GM23338 (cell line): Measurements from ENCODE around the gene MAN1C1. TPM values are rescaled to one million over a fixed set of nuclear protein-coding genes. Genes with fewer than 3 reads are reported as not detected.

ENCODE experiments used
- ATAC-seq: fragments of 200-7000 bp; cut with Tn5 transposase; 3 replicates; pipeline ENCODE4 v1.9.1; 2020
- DNase-seq: peaks from one replicate; pipeline ENCODE4 v3.0.0-alpha.2; 2015; ENCODE audit warnings: low spot score
- H2AFZ ChIP-seq: fragments of 200-600 bp; sonication (generic); 2 replicates; pipeline ENCODE4 v1.8.0; 2016; ENCODE audit warnings: antibody characterized with exemption, mild to moderate bottlenecking, moderate library complexity
- H3F3A ChIP-seq: fragments of 200-600 bp; sonication (generic); replicated peaks from 2 replicates; pipeline ENCODE4 v1.8.0; 2017; ENCODE audit warnings: antibody characterized with exemption, mixed run types, low read depth
- H3K27ac ChIP-seq: fragments of 200-600 bp; sonication (generic); 2 replicates; pipeline ENCODE4 v1.6.1; 2016; ENCODE audit warnings: low read depth
- H3K27me3 ChIP-seq: fragments of 200-600 bp; sonication (generic); 2 replicates; pipeline ENCODE4 v1.8.0; 2016; ENCODE audit warnings: mild to moderate bottlenecking, mixed run types, moderate library complexity; ENCODE audit not compliant: insufficient read depth
- H3K36me3 ChIP-seq: fragments of 200-600 bp; sonication (generic); 2 replicates; pipeline ENCODE4 v1.8.0; 2016; ENCODE audit warnings: mild to moderate bottlenecking; ENCODE audit not compliant: insufficient read depth
- H3K4me1 ChIP-seq: fragments of 200-600 bp; sonication (generic); 2 replicates; pipeline ENCODE4 v1.8.0; 2016; ENCODE audit warnings: mild to moderate bottlenecking, moderate library complexity; ENCODE audit not compliant: insufficient read depth
- H3K4me2 ChIP-seq: fragments of 200-600 bp; sonication (generic); 2 replicates; pipeline ENCODE4 v1.7.1; 2017; ENCODE audit warnings: mixed run types
- H3K4me3 ChIP-seq: fragments of 200-600 bp; sonication (generic); 2 replicates; pipeline ENCODE4 v1.6.1; 2016; ENCODE audit warnings: mixed run types
- H3K79me2 ChIP-seq: fragments of 200-600 bp; sonication (generic); replicated peaks from 2 replicates; pipeline ENCODE4 v1.8.0; 2017; ENCODE audit warnings: mild to moderate bottlenecking; ENCODE audit not compliant: insufficient read depth
- H3K9me2 ChIP-seq: fragments of 200-600 bp; sonication (generic); 2 replicates; pipeline ENCODE4 v1.8.0; 2017; ENCODE audit not compliant: insufficient read depth
- H4K20me1 ChIP-seq: fragments of 200-600 bp; sonication (generic); replicated peaks from 2 replicates; pipeline ENCODE4 v1.8.0; 2017; ENCODE audit warnings: mild to moderate bottlenecking; ENCODE audit not compliant: insufficient read depth
- H3K27ac Mint-ChIP-seq: 2 replicates; pipeline ENCODE4 v1.8.0; 2020; ENCODE audit warnings: inconsistent platforms, mild to moderate bottlenecking, moderate library complexity, mixed read lengths
- H3K27me3 Mint-ChIP-seq: 3 replicates; pipeline ENCODE4 v1.8.0; 2022; ENCODE audit warnings: low read depth, mild to moderate bottlenecking, moderate library complexity, mixed read lengths, inconsistent platforms; ENCODE audit not compliant: insufficient read depth, poor library complexity
- H3K36me3 Mint-ChIP-seq: 3 replicates; pipeline ENCODE4 v1.8.0; 2021; ENCODE audit warnings: low read depth, mild to moderate bottlenecking, inconsistent platforms, moderate library complexity, mixed read lengths
- H3K4me1 Mint-ChIP-seq: 3 replicates; pipeline ENCODE4 v1.8.0; 2020; ENCODE audit warnings: mild to moderate bottlenecking, inconsistent platforms, mixed read lengths
- H3K4me3 Mint-ChIP-seq: 3 replicates; pipeline ENCODE4 v1.8.0; 2021; ENCODE audit warnings: moderate library complexity, mild to moderate bottlenecking, inconsistent platforms, mixed read lengths
- H3K9me3 Mint-ChIP-seq: 3 replicates; pipeline ENCODE4 v1.8.0; 2020; ENCODE audit warnings: moderate library complexity, mild to moderate bottlenecking, inconsistent platforms, mixed read lengths
- CREB1 ChIP-seq: fragments of 250-450 bp; sonication (Bioruptor Pico); IDR thresholded peaks from 2 replicates; pipeline ENCODE4 v1.5.0; 2020; ENCODE audit warnings: low read depth, mild to moderate bottlenecking, moderate library complexity
- EZH2 ChIP-seq: fragments of 200-600 bp; sonication (generic); IDR thresholded peaks from one replicate; pipeline ENCODE4 v1.8.0; 2017; ENCODE audit warnings: antibody characterized with exemption, mild to moderate bottlenecking, low read depth; ENCODE audit not compliant: unreplicated experiment
- EZH2phosphoT487 ChIP-seq: fragments of 200-600 bp; sonication (generic); IDR thresholded peaks from one replicate; pipeline ENCODE4 v1.8.1; 2018; ENCODE audit warnings: antibody characterized with exemption; ENCODE audit not compliant: unreplicated experiment
- JUNB ChIP-seq: IDR thresholded peaks from one replicate; pipeline ENCODE4 v1.6.1; 2016; ENCODE audit warnings: antibody characterized with exemption; ENCODE audit not compliant: unreplicated experiment
- NANOG ChIP-seq: IDR thresholded peaks from 2 replicates; pipeline ENCODE4 v1.6.1; 2016; ENCODE audit warnings: antibody characterized with exemption, borderline replicate concordance
- POLR2AphosphoS5 ChIP-seq: IDR thresholded peaks from 2 replicates; pipeline ENCODE4 v1.6.1; 2016; ENCODE audit warnings: antibody characterized with exemption, low read depth
- STAT1 ChIP-seq: IDR thresholded peaks from one replicate; pipeline ENCODE4 v1.6.1; 2016; ENCODE audit warnings: antibody characterized with exemption; ENCODE audit not compliant: unreplicated experiment
- ZNF114 ChIP-seq: fragments of 250-450 bp; sonication (Bioruptor Pico); IDR thresholded peaks from 2 replicates; pipeline ENCODE4 v1.5.0; 2020; ENCODE audit warnings: mild to moderate bottlenecking, moderate library complexity
- ZNF331 ChIP-seq: fragments of 250-450 bp; sonication (Bioruptor Pico); IDR thresholded peaks from 2 replicates; pipeline ENCODE4 v1.5.0; 2020; ENCODE audit warnings: low read depth, mild to moderate bottlenecking, moderate library complexity
- polyA plus RNA-seq: library from polyadenylated mRNA; unstranded; fragments of >200 nt; fragmentation: Nextera tagmentation; extraction: Ambion mirVana; gene quantifications from 2 replicates; pipeline ENCODE4 v1.2.1, GENCODE V29; 2016
- total RNA-seq: library from RNA; depleted of rRNA; stranded (reverse); fragments of >200 nt; shearing (Covaris generic); gene quantifications from 2 replicates; pipeline ENCODE4 v1.2.3, GENCODE V29; 2014
- TF ChIP-seq, protein P1 (sequence below): IDR thresholded peaks from 2 replicates; pipeline ENCODE4 v1.6.1; 2016; ENCODE audit warnings: antibody characterized with exemption
- TF ChIP-seq, protein P2 (sequence below), 2 experiments: fragments of 200-600 bp in 1 of 2; sonication (generic) in 1 of 2; conservative IDR thresholded peaks; 2 replicates each; pipeline versions ENCODE4 v1.5.1 to v1.6.1; 2016 to 2017; ENCODE audit warnings: antibody characterized with exemption in 2 of 2, low read depth in 2 of 2, mild to moderate bottlenecking in 2 of 2, moderate library complexity in 1 of 2
- TF ChIP-seq, protein P3 (sequence below): fragments of 250-450 bp; sonication (Bioruptor Pico); IDR thresholded peaks from 2 replicates; pipeline ENCODE4 v1.5.0; 2020; ENCODE audit warnings: mild to moderate bottlenecking, moderate library complexity
- TF ChIP-seq, protein P4 (sequence below): IDR thresholded peaks from one replicate; pipeline ENCODE4 v1.6.1; 2018; ENCODE audit warnings: antibody characterized with exemption; ENCODE audit not compliant: unreplicated experiment

Gene MAN1C1
- total and polyA plus RNA-seq, 2 experiments from 2014 or later = 5.4 to 13.6 TPM

DNA sequence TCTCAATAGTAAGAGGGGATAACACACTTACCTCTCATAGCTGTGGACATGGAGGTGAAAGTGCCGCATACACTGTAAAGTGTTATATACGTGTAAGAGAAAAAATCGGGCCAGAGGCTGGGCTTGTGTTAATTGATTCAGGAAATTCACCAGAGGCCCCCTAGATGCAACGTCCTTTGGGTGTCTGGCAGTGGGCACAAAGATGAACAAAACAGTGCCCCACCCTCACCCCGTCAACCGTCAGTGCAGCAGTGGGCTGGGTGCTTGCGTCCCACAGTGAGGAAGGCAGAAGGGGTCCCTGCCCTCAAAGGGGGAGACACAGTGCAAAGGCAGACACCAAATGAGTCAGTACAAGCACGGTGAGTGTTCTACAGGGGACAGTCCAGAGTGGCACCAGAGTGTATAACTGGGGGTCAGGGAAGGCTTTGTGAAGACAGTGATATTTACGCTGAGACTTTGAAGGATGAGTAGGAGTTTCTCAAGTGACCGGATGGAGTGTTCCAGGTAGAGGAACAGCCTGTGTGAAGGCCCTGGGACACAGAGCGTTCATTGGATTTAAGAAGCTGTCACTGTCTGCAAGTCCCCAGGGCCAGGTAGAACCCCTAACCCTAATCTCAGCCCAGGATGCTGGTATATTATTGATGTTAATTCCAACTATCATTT is 196.6 kb downstream of the MAN1C1 start:
- Mint-ChIP-seq H3K36me3 (peaks cover 14% of the 10 kb centered on the region; the same call in 2 of the 3 replicates), H3K27me3 (peaks cover 22% of the 10 kb centered on the region), H3K27ac (no peak overlapping the region), H3K9me3 (no peaks in the 10 kb centered on the region), H3K4me1 (peaks cover 9% of the 10 kb centered on the region), H3K4me3 (no peak overlapping the region)
- H3K4me3 ChIP-seq = no peak overlapping the region
- DNase-seq (no peak), ATAC-seq (no peak)
- H3K27me3 ChIP-seq = no peaks in the 10 kb centered on the region
- H3K79me2 ChIP-seq = no peaks in the 10 kb centered on the region
- H3K4me1 ChIP-seq = peaks cover 6% of the 10 kb centered on the region
- no peak overlapping the region for H3K4me2 ChIP-seq
- no peaks in the 10 kb centered on the region for H4K20me1 ChIP-seq
- TF ChIP-seq EZH2 (no peak), ZNF331 (no peak), STAT1 (no peak), JUNB (no peak), ZNF114 (CRISPR knock-in tag) (no peak), NANOG (no peak), CREB1 (CRISPR knock-in tag) (no peak), POLR2AphosphoS5 (no peak), EZH2phosphoT487 (no peak)
- TF ChIP-seq, protein P1, sequence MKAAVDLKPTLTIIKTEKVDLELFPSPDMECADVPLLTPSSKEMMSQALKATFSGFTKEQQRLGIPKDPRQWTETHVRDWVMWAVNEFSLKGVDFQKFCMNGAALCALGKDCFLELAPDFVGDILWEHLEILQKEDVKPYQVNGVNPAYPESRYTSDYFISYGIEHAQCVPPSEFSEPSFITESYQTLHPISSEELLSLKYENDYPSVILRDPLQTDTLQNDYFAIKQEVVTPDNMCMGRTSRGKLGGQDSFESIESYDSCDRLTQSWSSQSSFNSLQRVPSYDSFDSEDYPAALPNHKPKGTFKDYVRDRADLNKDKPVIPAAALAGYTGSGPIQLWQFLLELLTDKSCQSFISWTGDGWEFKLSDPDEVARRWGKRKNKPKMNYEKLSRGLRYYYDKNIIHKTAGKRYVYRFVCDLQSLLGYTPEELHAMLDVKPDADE = no peak
- TF ChIP-seq, protein P2, sequence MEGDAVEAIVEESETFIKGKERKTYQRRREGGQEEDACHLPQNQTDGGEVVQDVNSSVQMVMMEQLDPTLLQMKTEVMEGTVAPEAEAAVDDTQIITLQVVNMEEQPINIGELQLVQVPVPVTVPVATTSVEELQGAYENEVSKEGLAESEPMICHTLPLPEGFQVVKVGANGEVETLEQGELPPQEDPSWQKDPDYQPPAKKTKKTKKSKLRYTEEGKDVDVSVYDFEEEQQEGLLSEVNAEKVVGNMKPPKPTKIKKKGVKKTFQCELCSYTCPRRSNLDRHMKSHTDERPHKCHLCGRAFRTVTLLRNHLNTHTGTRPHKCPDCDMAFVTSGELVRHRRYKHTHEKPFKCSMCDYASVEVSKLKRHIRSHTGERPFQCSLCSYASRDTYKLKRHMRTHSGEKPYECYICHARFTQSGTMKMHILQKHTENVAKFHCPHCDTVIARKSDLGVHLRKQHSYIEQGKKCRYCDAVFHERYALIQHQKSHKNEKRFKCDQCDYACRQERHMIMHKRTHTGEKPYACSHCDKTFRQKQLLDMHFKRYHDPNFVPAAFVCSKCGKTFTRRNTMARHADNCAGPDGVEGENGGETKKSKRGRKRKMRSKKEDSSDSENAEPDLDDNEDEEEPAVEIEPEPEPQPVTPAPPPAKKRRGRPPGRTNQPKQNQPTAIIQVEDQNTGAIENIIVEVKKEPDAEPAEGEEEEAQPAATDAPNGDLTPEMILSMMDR (conservative IDR thresholded peaks at IDR 0.05; ENCODE audit: low read depth in 2 of 2) = no peak
- TF ChIP-seq, protein P3, sequence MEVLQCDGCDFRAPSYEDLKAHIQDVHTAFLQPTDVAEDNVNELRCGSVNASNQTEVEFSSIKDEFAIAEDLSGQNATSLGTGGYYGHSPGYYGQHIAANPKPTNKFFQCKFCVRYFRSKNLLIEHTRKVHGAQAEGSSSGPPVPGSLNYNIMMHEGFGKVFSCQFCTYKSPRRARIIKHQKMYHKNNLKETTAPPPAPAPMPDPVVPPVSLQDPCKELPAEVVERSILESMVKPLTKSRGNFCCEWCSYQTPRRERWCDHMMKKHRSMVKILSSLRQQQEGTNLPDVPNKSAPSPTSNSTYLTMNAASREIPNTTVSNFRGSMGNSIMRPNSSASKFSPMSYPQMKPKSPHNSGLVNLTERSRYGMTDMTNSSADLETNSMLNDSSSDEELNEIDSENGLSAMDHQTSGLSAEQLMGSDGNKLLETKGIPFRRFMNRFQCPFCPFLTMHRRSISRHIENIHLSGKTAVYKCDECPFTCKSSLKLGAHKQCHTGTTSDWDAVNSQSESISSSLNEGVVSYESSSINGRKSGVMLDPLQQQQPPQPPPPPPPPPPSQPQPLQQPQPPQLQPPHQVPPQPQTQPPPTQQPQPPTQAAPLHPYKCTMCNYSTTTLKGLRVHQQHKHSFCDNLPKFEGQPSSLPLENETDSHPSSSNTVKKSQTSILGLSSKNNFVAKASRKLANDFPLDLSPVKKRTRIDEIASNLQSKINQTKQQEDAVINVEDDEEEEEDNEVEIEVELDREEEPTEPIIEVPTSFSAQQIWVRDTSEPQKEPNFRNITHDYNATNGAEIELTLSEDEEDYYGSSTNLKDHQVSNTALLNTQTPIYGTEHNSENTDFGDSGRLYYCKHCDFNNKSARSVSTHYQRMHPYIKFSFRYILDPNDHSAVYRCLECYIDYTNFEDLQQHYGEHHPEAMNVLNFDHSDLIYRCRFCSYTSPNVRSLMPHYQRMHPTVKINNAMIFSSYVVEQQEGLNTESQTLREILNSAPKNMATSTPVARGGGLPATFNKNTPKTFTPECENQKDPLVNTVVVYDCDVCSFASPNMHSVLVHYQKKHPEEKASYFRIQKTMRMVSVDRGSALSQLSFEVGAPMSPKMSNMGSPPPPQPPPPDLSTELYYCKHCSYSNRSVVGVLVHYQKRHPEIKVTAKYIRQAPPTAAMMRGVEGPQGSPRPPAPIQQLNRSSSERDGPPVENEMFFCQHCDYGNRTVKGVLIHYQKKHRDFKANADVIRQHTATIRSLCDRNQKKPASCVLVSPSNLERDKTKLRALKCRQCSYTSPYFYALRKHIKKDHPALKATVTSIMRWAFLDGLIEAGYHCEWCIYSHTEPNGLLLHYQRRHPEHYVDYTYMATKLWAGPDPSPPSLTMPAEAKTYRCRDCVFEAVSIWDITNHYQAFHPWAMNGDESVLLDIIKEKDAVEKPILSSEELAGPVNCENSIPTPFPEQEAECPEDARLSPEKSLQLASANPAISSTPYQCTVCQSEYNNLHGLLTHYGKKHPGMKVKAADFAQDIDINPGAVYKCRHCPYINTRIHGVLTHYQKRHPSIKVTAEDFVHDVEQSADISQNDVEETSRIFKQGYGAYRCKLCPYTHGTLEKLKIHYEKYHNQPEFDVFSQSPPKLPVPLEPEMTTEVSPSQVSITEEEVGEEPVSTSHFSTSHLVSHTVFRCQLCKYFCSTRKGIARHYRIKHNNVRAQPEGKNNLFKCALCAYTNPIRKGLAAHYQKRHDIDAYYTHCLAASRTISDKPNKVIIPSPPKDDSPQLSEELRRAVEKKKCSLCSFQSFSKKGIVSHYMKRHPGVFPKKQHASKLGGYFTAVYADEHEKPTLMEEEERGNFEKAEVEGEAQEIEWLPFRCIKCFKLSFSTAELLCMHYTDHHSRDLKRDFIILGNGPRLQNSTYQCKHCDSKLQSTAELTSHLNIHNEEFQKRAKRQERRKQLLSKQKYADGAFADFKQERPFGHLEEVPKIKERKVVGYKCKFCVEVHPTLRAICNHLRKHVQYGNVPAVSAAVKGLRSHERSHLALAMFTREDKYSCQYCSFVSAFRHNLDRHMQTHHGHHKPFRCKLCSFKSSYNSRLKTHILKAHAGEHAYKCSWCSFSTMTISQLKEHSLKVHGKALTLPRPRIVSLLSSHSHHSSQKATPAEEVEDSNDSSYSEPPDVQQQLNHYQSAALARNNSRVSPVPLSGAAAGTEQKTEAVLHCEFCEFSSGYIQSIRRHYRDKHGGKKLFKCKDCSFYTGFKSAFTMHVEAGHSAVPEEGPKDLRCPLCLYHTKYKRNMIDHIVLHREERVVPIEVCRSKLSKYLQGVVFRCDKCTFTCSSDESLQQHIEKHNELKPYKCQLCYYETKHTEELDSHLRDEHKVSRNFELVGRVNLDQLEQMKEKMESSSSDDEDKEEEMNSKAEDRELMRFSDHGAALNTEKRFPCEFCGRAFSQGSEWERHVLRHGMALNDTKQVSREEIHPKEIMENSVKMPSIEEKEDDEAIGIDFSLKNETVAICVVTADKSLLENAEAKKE = no peak
- TF ChIP-seq, protein P4, sequence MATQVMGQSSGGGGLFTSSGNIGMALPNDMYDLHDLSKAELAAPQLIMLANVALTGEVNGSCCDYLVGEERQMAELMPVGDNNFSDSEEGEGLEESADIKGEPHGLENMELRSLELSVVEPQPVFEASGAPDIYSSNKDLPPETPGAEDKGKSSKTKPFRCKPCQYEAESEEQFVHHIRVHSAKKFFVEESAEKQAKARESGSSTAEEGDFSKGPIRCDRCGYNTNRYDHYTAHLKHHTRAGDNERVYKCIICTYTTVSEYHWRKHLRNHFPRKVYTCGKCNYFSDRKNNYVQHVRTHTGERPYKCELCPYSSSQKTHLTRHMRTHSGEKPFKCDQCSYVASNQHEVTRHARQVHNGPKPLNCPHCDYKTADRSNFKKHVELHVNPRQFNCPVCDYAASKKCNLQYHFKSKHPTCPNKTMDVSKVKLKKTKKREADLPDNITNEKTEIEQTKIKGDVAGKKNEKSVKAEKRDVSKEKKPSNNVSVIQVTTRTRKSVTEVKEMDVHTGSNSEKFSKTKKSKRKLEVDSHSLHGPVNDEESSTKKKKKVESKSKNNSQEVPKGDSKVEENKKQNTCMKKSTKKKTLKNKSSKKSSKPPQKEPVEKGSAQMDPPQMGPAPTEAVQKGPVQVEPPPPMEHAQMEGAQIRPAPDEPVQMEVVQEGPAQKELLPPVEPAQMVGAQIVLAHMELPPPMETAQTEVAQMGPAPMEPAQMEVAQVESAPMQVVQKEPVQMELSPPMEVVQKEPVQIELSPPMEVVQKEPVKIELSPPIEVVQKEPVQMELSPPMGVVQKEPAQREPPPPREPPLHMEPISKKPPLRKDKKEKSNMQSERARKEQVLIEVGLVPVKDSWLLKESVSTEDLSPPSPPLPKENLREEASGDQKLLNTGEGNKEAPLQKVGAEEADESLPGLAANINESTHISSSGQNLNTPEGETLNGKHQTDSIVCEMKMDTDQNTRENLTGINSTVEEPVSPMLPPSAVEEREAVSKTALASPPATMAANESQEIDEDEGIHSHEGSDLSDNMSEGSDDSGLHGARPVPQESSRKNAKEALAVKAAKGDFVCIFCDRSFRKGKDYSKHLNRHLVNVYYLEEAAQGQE = no peak
- H3K9me2 ChIP-seq = no peaks in the 10 kb centered on the region
- H3K27ac ChIP-seq = no peak overlapping the region
- peaks cover 2% of the 10 kb centered on the region; the same call in 1 of the 2 replicates for H3F3A ChIP-seq
- no peaks in the 10 kb centered on the region for H3K36me3 ChIP-seq
- no peak overlapping the region for H2AFZ ChIP-seq
